ENCODE measurements around the gene TMEM234.

The TMEM234 gene

GRCh38 chr1:32216566-32216965, 5.6 kb downstream of the TMEM234 start:
- Histone ChIP-seq H3K9me3 (ENCODE audit: control insufficient read depth, insufficient read depth, low read length) (no peaks in the 10 kb centered on the region), H3K4me3 (ENCODE audit: low read length) (no peak overlapping the region), H3K27me3 (ENCODE audit: control insufficient read depth, insufficient read depth, low read length) (no peaks in the 10 kb centered on the region), H3K36me3 (ENCODE audit: control insufficient read depth, insufficient read depth, low read length) (peaks cover 9% of the 10 kb centered on the region; the same call in 1 of the 2 replicates), H3K4me1 (ENCODE audit: control insufficient read depth, insufficient read depth, low read length) (no peaks in the 10 kb centered on the region), H3K27ac (ENCODE audit: low read length) (no peak overlapping the region)
- no peak for DNase-seq (ENCODE audit: low read depth, low spot score)
- WGBS (ENCODE audit: insufficient coverage, insufficient read length), result no CpG with 5 or more reads among the region's 5 CpGs

DNA sequence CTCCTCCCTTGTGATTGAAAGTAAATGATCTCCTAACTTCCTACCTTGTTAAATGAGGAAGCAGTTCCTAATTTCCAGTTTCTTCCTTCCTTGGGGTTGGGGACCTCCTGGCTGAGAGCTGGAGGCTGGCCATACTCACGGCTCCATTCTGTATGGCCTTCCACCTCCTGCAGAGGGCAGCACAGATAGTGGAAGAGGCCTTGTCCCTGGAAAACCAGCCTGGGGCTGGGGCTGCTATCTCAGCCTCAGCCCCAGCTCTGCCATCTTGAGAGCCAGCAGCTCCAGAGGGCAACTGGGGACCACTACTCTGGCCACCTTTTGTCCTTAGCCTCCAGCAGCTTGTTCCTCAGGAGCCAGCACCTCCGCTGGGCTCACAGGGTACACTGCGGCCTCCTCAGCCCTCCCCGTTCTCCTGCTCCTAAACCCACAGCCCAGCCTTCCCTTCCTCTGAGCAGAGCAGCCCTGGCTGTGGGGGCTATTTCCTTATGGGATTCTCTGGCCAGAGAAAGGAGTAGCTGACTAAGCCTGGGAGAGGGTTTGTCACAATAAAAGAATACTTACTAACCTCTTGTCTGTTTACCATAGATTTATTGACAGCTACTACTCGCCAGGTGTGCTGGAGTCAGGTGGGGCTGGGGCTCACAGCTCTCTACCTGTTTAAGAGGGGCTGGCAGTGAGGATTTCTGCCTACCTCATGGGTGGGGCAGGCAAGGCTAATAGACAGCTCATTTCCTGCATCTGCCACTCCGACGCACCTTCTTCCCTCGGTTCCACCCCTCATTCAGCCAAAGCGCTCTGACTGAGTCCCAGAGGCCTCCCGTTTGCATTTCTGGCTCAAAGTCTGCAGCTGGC, 6.3 kb downstream of the TMEM234 start:
- Histone ChIP-seq H3K36me3 (ENCODE audit: control insufficient read depth, insufficient read depth, low read length) (peaks cover 9% of the 10 kb centered on the region; the same call in 1 of the 2 replicates), H3K9me3 (ENCODE audit: control insufficient read depth, insufficient read depth, low read length) (no peaks in the 10 kb centered on the region), H3K27me3 (ENCODE audit: control insufficient read depth, insufficient read depth, low read length) (no peaks in the 10 kb centered on the region), H3K4me1 (ENCODE audit: control insufficient read depth, insufficient read depth, low read length) (no peaks in the 10 kb centered on the region), H3K27ac (ENCODE audit: low read length) (no peak overlapping the region), H3K4me3 (ENCODE audit: low read length) (no peak overlapping the region)
- no peak for DNase-seq (ENCODE audit: low read depth, low spot score)
- WGBS (ENCODE audit: insufficient coverage, insufficient read length), result no CpG with 5 or more reads among the region's 10 CpGs

DNA sequence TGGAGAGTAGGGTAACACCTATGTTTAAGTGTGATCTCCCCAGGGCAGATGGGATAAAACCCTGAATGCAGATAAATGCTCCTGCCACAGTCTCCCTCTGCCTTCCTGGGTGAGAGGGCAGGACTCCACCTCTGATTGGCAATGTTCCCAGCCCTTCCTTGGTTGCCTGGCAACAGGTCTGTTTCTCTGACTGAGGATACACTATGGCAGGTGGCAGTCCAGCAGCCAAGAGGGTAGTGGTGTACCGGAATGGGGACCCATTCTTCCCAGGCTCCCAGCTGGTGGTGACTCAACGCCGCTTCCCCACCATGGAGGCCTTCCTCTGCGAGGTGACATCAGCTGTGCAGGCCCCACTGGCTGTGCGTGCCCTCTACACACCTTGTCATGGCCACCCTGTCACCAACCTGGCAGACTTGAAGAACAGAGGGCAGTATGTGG, 13.2 kb downstream of the TMEM234 start, which contains the start of gene DCDC2B:
TSS of gene DCDC2B (plus strand) at position 199 of the 438 bp plus-strand sequence. CDS start at position 204, 5 bp downstream.
- H3K27ac ChIP-seq (ENCODE audit: low read length), result no peak within 1 kb of the TSS
- no peaks in the 10 kb centered on the region for H3K27me3 ChIP-seq (ENCODE audit: control insufficient read depth, insufficient read depth, low read length)
- no peaks in the 10 kb centered on the region for H3K36me3 ChIP-seq (ENCODE audit: control insufficient read depth, insufficient read depth, low read length)
- H3K4me3 ChIP-seq (ENCODE audit: low read length), result no peak within 1 kb of the TSS
- H3K9me3 ChIP-seq (ENCODE audit: control insufficient read depth, insufficient read depth, low read length), result no peaks in the 10 kb centered on the region
- H3K4me1 ChIP-seq (ENCODE audit: control insufficient read depth, insufficient read depth, low read length), result no peaks in the 10 kb centered on the region
- no peak for DNase-seq (ENCODE audit: low read depth, low spot score)
- WGBS (ENCODE audit: insufficient coverage, insufficient read length), result no CpG with 5 or more reads among the region's 5 CpGs

DNA sequence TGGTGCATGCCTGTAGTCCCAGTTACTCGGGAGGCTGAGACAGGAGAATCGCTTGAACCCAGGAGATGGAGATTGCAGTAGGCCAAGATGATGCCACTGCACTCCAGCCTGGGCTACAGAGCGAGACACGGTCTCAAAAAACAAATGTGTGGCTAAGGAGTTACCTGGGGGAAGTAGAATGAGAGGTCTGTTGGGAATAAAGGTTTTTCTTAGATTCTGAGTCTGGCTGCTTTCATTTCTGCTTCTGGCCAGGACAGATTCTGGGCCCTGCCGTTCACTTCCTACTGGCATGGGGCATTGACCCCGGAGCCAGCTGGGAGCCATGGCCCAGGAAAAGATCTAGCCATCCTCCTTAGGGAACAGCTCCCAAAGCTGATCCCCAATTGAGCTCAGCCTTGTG, 13.7 kb downstream of the TMEM234 start:
- Histone ChIP-seq H3K4me1 (ENCODE audit: control insufficient read depth, insufficient read depth, low read length) (no peaks in the 10 kb centered on the region), H3K9me3 (ENCODE audit: control insufficient read depth, insufficient read depth, low read length) (no peaks in the 10 kb centered on the region), H3K27ac (ENCODE audit: low read length) (no peak overlapping the region), H3K4me3 (ENCODE audit: low read length) (no peak overlapping the region), H3K36me3 (ENCODE audit: control insufficient read depth, insufficient read depth, low read length) (no peaks in the 10 kb centered on the region), H3K27me3 (ENCODE audit: control insufficient read depth, insufficient read depth, low read length) (no peaks in the 10 kb centered on the region)
- WGBS (ENCODE audit: insufficient coverage, insufficient read length), result no CpG with 5 or more reads among the region's 6 CpGs
- DNase-seq (ENCODE audit: low read depth, low spot score), result no peak

GRCh38 chr1:32205401-32206370, 16.5 kb downstream of the TMEM234 start, which contains the start of gene IQCC:
TSS of gene IQCC (plus strand) at chr1:32205671. CDS start at chr1:32205682, 11 bp downstream.
- no peak within 1 kb of the TSS for H3K27ac ChIP-seq (ENCODE audit: low read length)
- no peaks in the 10 kb centered on the region for H3K27me3 ChIP-seq (ENCODE audit: control insufficient read depth, insufficient read depth, low read length)
- peak; percentile 83 for DNase-seq (ENCODE audit: low read depth, low spot score)
- H3K4me1 ChIP-seq (ENCODE audit: control insufficient read depth, insufficient read depth, low read length), result 0 out of 2 replicates have a peak, but pooled peaks cover 4% of the 10 kb centered on the region
- no peaks in the 10 kb centered on the region for H3K9me3 ChIP-seq (ENCODE audit: control insufficient read depth, insufficient read depth, low read length)
- H3K4me3 ChIP-seq (ENCODE audit: low read length), result peak within 1 kb of the TSS; percentile 66; the same call in 1 of the 2 replicates
- H3K36me3 ChIP-seq (ENCODE audit: control insufficient read depth, insufficient read depth, low read length), result no peaks in the 10 kb centered on the region
- WGBS (ENCODE audit: insufficient coverage, insufficient read length), result no CpG with 5 or more reads among the region's 77 CpGs

- Histone ChIP-seq H3K27me3 (ENCODE audit: control insufficient read depth, insufficient read depth, low read length) (no peaks in the 10 kb centered on the region), H3K27ac (ENCODE audit: low read length) (no peak overlapping the region), H3K4me3 (ENCODE audit: low read length) (peak overlapping the region; percentile 66; the same call in 1 of the 2 replicates), H3K9me3 (ENCODE audit: control insufficient read depth, insufficient read depth, low read length) (no peaks in the 10 kb centered on the region), H3K4me1 (ENCODE audit: control insufficient read depth, insufficient read depth, low read length) (0 out of 2 replicates have a peak, but pooled peaks cover 4% of the 10 kb centered on the region), H3K36me3 (ENCODE audit: control insufficient read depth, insufficient read depth, low read length) (no peaks in the 10 kb centered on the region)
- no CpG with 5 or more reads among the region's 26 CpGs for WGBS (ENCODE audit: insufficient coverage, insufficient read length)
- DNase-seq (ENCODE audit: low read depth, low spot score), result no peak
These were observed 17.2 kb downstream of the TMEM234 start for GRCh38 chr1:32204943-32205361.

- peak overlapping the region; percentile 42; the same call in 1 of the 2 replicates for H3K4me3 ChIP-seq (ENCODE audit: low read length)
- peaks cover 10% of the 10 kb centered on the region; the same call in 1 of the 2 replicates for H3K36me3 ChIP-seq (ENCODE audit: control insufficient read depth, insufficient read depth, low read length)
- no peak overlapping the region for H3K27ac ChIP-seq (ENCODE audit: low read length)
- peaks cover 4% of the 10 kb centered on the region; the same call in 1 of the 2 replicates for H3K4me1 ChIP-seq (ENCODE audit: control insufficient read depth, insufficient read depth, low read length)
- H3K27me3 ChIP-seq (ENCODE audit: control insufficient read depth, insufficient read depth, low read length), result no peaks in the 10 kb centered on the region
- no peak for DNase-seq (ENCODE audit: low read depth, low spot score)
- no CpG with 5 or more reads among the region's 26 CpGs for WGBS (ENCODE audit: insufficient coverage, insufficient read length)
- H3K9me3 ChIP-seq (ENCODE audit: control insufficient read depth, insufficient read depth, low read length), result no peaks in the 10 kb centered on the region
These were observed 20.9 kb downstream of the TMEM234 start for GRCh38 chr1:32201011-32201855.

DNA sequence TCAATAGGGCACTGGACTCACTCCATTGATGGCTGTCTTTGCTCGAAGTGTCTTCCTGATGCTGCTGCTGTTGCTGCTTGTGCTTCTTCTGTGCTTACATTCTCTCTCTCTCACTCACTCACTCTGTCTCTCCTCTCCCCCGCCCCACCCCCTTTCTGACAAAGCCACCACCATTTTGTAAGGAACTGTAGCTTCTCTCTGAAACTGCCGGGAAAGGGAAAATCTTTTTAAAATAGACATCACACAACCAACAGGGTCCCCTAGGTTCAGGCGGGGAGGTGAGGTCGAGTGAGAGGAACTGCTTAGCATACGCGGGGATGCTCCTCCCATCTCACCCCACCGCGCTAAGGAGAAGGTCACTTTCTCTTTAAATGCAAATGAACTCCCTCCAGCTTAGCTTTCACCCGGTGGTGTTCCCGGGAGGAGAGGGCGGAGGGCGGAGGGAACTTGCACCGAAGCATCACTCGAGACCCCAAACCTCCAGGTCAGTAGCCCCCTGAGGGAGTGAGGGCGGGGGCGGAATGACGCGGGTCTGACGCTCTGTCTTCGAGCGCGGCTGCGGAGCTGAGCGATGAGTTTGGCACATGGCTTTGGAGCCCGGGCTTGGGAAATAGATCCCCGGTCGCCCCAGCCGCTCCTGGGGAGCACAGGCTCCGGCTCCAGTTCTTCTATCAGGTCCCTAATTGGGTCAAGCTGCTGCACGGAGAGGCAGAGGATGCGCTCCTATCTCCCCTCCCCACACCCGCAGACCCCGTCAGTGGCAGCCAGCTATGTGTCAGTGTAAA, 21.7 kb downstream of the TMEM234 start, which contains the start of gene CCDC28B:
TSS of gene CCDC28B (plus strand) at position 370 of the 785 bp plus-strand sequence. CDS start 1,341 bp downstream, outside the sequence.
- H3K27ac ChIP-seq (ENCODE audit: low read length), result no peak within 1 kb of the TSS
- H3K4me1 ChIP-seq (ENCODE audit: control insufficient read depth, insufficient read depth, low read length), result peaks cover 4% of the 10 kb centered on the region; the same call in 1 of the 2 replicates
- DNase-seq (ENCODE audit: low read depth, low spot score), result peak; percentile 58
- H3K36me3 ChIP-seq (ENCODE audit: control insufficient read depth, insufficient read depth, low read length), result peaks cover 16% of the 10 kb centered on the region
- H3K9me3 ChIP-seq (ENCODE audit: control insufficient read depth, insufficient read depth, low read length), result no peaks in the 10 kb centered on the region
- peak within 1 kb of the TSS; percentile 42; the same call in 1 of the 2 replicates for H3K4me3 ChIP-seq (ENCODE audit: low read length)
- WGBS (ENCODE audit: insufficient coverage, insufficient read length), result no CpG with 5 or more reads among the region's 34 CpGs
- no peaks in the 10 kb centered on the region for H3K27me3 ChIP-seq (ENCODE audit: control insufficient read depth, insufficient read depth, low read length)

DNA sequence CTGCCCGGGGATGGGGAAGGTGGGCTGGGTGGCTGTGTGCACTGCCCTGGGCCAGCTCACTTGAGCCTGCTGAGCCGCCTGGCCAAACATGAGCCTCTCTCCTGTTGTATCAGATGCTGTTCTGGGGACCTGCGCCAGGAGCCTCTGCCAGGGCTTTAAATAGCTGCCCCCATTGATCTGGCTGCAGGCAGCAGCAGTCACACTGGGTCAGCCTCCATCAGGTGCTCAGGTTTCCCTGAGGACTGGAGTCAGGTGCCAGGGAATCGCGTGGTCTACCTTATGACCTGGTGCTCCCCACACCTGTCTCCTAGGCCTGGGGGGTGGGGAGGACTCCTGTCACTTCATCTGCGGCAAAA, 22.5 kb downstream of the TMEM234 start:
- H3K27ac ChIP-seq (ENCODE audit: low read length), result no peak overlapping the region
- no CpG with 5 or more reads among the region's 6 CpGs for WGBS (ENCODE audit: insufficient coverage, insufficient read length)
- peaks cover 24% of the 10 kb centered on the region for H3K36me3 ChIP-seq (ENCODE audit: control insufficient read depth, insufficient read depth, low read length)
- DNase-seq (ENCODE audit: low read depth, low spot score), result no peak
- H3K27me3 ChIP-seq (ENCODE audit: control insufficient read depth, insufficient read depth, low read length), result no peaks in the 10 kb centered on the region
- H3K4me1 ChIP-seq (ENCODE audit: control insufficient read depth, insufficient read depth, low read length), result peaks cover 4% of the 10 kb centered on the region; the same call in 1 of the 2 replicates
- H3K9me3 ChIP-seq (ENCODE audit: control insufficient read depth, insufficient read depth, low read length), result no peaks in the 10 kb centered on the region
- H3K4me3 ChIP-seq (ENCODE audit: low read length), result no peak overlapping the region
